ENCODE data around the gene CD52. TPM values are rescaled to one million over a fixed set of nuclear protein-coding genes. Genes with fewer than 3 reads are reported as not detected.

Gene CD52
- total and polyA plus RNA-seq, 2 of the 13 experiments (the other 11 are each of a cell fraction or from before 2014, with no cell fraction given): 0.32 TPM; not detected in 1

- TF ChIP-seq HDAC2 (CRISPR knock-in tag; IDR thresholded peaks at IDR 0.05) (peak; percentile 65; the same call in 1 of the 2 replicates), RFX3 (CRISPR knock-in tag; IDR thresholded peaks at IDR 0.05) (peak; percentile 96), ZMYM4 (CRISPR knock-in tag; IDR thresholded peaks at IDR 0.05) (peak; percentile 39; the same call in 1 of the 2 replicates), DZIP1 (CRISPR knock-in tag; IDR thresholded peaks at IDR 0.05) (peak; percentile 58; the same call in 1 of the 2 replicates), MYC (CRISPR knock-in tag; IDR thresholded peaks at IDR 0.05; ENCODE audit: borderline replicate concordance) (peak; percentile 41; the same call in 1 of the 2 replicates), SRY (CRISPR knock-in tag; IDR thresholded peaks at IDR 0.05) (no peak), ZNF143 (CRISPR knock-in tag; IDR thresholded peaks at IDR 0.05) (peak; percentile 87), ZNF891 (CRISPR knock-in tag; IDR thresholded peaks at IDR 0.05) (0 out of 2 replicates have a peak, but pooled peaks have one; percentile 44), ZNF263 (CRISPR knock-in tag; IDR thresholded peaks at IDR 0.05) (peak; percentile 32; the same call in 1 of the 2 replicates), HHEX (CRISPR knock-in tag; IDR thresholded peaks at IDR 0.05) (no peak), YEATS2 (CRISPR knock-in tag; IDR thresholded peaks at IDR 0.05; ENCODE audit: borderline replicate concordance) (0 out of 2 replicates have a peak, but pooled peaks have one; percentile 46), CREB1 (IDR thresholded peaks at IDR 0.05) (0 out of 2 replicates have a peak, but pooled peaks have one; percentile 34), CREB1 (CRISPR knock-in tag; IDR thresholded peaks at IDR 0.05) (peak; percentile 70), GABPA (IDR thresholded peaks at IDR 0.05; ENCODE audit: low read depth, low read length) (no peak), GABPA (CRISPR knock-in tag; IDR thresholded peaks at IDR 0.05; ENCODE audit: low read depth) (0 out of 2 replicates have a peak, but pooled peaks have one; percentile 25), POLR2G (IDR thresholded peaks at IDR 0.05; ENCODE audit: low read depth, low read length) (no peak; the same call in 1 of the 2 replicates), MXD1 (CRISPR knock-in tag; IDR thresholded peaks at IDR 0.05) (peak; percentile 71; the same call in 1 of the 2 replicates), ZNF609 (CRISPR knock-in tag; IDR thresholded peaks at IDR 0.05; ENCODE audit: borderline replicate concordance) (no peak), SNAI1 (CRISPR knock-in tag; IDR thresholded peaks at IDR 0.05; ENCODE audit: borderline replicate concordance) (0 out of 2 replicates have a peak, but pooled peaks have one; percentile 45)
Measured at GRCh38 chr1:26306290-26307229, 11.2 kb upstream of the CD52 start, which contains the start of gene UBXN11 (continued).

Measured in HepG2 (cell line).